Upper lobe of left lung (tissue), 4 donors: ENCODE data around the gene BANP.
"Not testable (repeated sequence)": the region's sequence is repeated elsewhere in the genome, so short reads cannot be mapped to it uniquely, and the experiment has no call there.

Experiments
- CTCF ChIP-seq, 6 experiments: fragments of 450-650 bp in 4 of 6; fragments of 200-600 bp in 2 of 6; sonication (generic) in 2 of 6; IDR thresholded peaks; one replicate each; pipeline ENCODE4 v1.5.1; 2016 to 2019; ENCODE audit warnings: antibody characterized with exemption in 6 of 6
- EP300 ChIP-seq, 4 donors: sonication (generic); formaldehyde crosslinking; IDR thresholded peaks; one replicate each; pipeline ENCODE4 v1.5.1; 2017; ENCODE audit warnings: antibody characterized with exemption in 4 of 4, control low read depth in 2 of 4
- POLR2A ChIP-seq, 4 donors: fragments of 450-650 bp; IDR thresholded peaks; one replicate each; pipeline ENCODE4 v1.5.1; 2016 to 2017; ENCODE audit warnings: antibody characterized with exemption in 4 of 4, mild to moderate bottlenecking in 2 of 4

GRCh38 chr16:87936016-87936374 is 15.2 kb upstream of the BANP start:
- TF ChIP-seq CTCF, POLR2A, EP300 (IDR thresholded peaks at IDR 0.05): not testable (repeated sequence)
